GM12878 (cell line): ENCODE results near the gene RGMB. TPM values are rescaled to one million over a fixed set of nuclear protein-coding genes. Genes with fewer than 3 reads are reported as not detected.

ENCODE experiments used
- ATAC-seq: fragments of 200-7000 bp; cut with Tn5 transposase; 3 replicates; pipeline ENCODE4 v1.9.1; 2020; ENCODE audit warnings: mild to moderate bottlenecking, moderate library complexity
- BruUV-seq: library from RNA; stranded (reverse); fragments of 400-500 nt; replicated peaks from 2 replicates; lab custom pipeline; 2021; lab: Mats Ljungman, UMichigan
- CTCF ChIA-PET: fragments of 300-600 bp; sonication (Branson Sonifier 250); formaldehyde crosslinking; extraction: SDS; loops from one replicate; lab custom pipeline; 2021; ENCODE audit warnings: inconsistent platforms; lab: Yijun Ruan, JAX
- POLR2A ChIA-PET: fragments of 350-600 bp; formaldehyde crosslinking; extraction: SDS; loops from one replicate; lab custom pipeline; 2021; ENCODE audit warnings: inconsistent platforms; lab: Charles Lee
- RAD21 ChIA-PET: fragments of 300-600 bp; sonication (Branson Sonifier 250); formaldehyde crosslinking; loops from one replicate; lab custom pipeline; 2023; ENCODE audit warnings: antibody characterized with exemption; ENCODE audit not compliant: unreplicated experiment; lab: Charles Lee
- SMC1A ChIA-PET: fragments of 300-600 bp; sonication (Branson Sonifier 250); formaldehyde crosslinking; loops from one replicate; lab custom pipeline; 2023; ENCODE audit not compliant: unreplicated experiment, uncharacterized antibody; lab: Charles Lee
- DNase-seq: peaks from one replicate; pipeline ENCODE4 v3.0.0-alpha.2; 2011; ENCODE audit warnings: low read depth, low spot score
- FAIRE-seq: peaks from 3 replicates; lab custom pipeline; 2011; peaks lifted over from hg19 to GRCh38; lab: Jason Lieb, UNC
- H2AFZ ChIP-seq: 2 replicates; pipeline ENCODE4 v1.6.0; 2011; ENCODE audit warnings: low read depth, low read length, control low read depth; ENCODE audit not compliant: control insufficient read depth
- H3K27ac ChIP-seq: 2 replicates; pipeline ENCODE4 v1.5.1; 2011; ENCODE audit warnings: control low read depth; ENCODE audit not compliant: control insufficient read depth, insufficient read depth
- H3K27me3 ChIP-seq, 2 experiments: replicated peaks in 1 of 2; 2 replicates each; pipeline versions ENCODE4 v1.6.0 to v1.6.1; 2011; ENCODE audit warnings: low read length in 1 of 2; ENCODE audit not compliant: control insufficient read depth in 2 of 2, insufficient read depth in 2 of 2
- H3K36me3 ChIP-seq, 2 experiments: 2 replicates each; pipeline ENCODE4 v1.5.1; 2011; ENCODE audit warnings: low read length in 1 of 2; ENCODE audit not compliant: control insufficient read depth in 2 of 2, insufficient read depth in 2 of 2
- H3K4me1 ChIP-seq: 2 replicates; pipeline ENCODE4 v1.6.1; 2011; ENCODE audit warnings: mild to moderate bottlenecking, low read length, moderate library complexity, mixed read lengths; ENCODE audit not compliant: control insufficient read depth, insufficient read depth
- H3K4me2 ChIP-seq: 2 replicates; pipeline ENCODE4 v1.6.0; 2011; ENCODE audit warnings: control low read depth; ENCODE audit not compliant: control insufficient read depth, insufficient read depth
- H3K4me3 ChIP-seq: fragments of 200-600 bp; sonication (generic); 2 replicates; pipeline ENCODE4 v1.5.1; 2016
- H3K79me2 ChIP-seq: 2 replicates; pipeline ENCODE4 v1.6.0; 2011; ENCODE audit warnings: low read length; ENCODE audit not compliant: control insufficient read depth, insufficient read depth
- H3K9ac ChIP-seq: 2 replicates; pipeline ENCODE4 v1.8.0; 2011; ENCODE audit warnings: low read length, control low read depth, mixed read lengths; ENCODE audit not compliant: control insufficient read depth, insufficient read depth
- H3K9me3 ChIP-seq: replicated peaks from 3 replicates; pipeline ENCODE4 v1.5.1; 2011; ENCODE audit warnings: mild to moderate bottlenecking, low read length; ENCODE audit not compliant: control insufficient read depth, insufficient read depth
- H4K20me1 ChIP-seq: 2 replicates; pipeline ENCODE4 v1.6.0; 2011; ENCODE audit not compliant: control insufficient read depth, insufficient read depth
- BMI1 ChIP-seq: fragments of 450-650 bp; IDR thresholded peaks from 2 replicates; pipeline ENCODE4 v1.6.1; 2016; ENCODE audit warnings: mild to moderate bottlenecking, moderate library complexity, borderline replicate concordance
- HDGF ChIP-seq: fragments of 450-650 bp; IDR thresholded peaks from 2 replicates; pipeline ENCODE4 v1.6.1; 2016; ENCODE audit warnings: antibody characterized with exemption
- KDM1A ChIP-seq: fragments of 200-600 bp; sonication (generic); IDR thresholded peaks from 2 replicates; pipeline ENCODE4 v1.6.1; 2016; ENCODE audit warnings: borderline replicate concordance
- MXI1 ChIP-seq: fragments of 150-350 bp; IDR thresholded peaks from 2 replicates; pipeline ENCODE4 v1.6.1; 2011; ENCODE audit warnings: low read depth, mild to moderate bottlenecking, inconsistent platforms, low read length, improper control_type of control experiment
- NFIC ChIP-seq: IDR thresholded peaks from 2 replicates; pipeline ENCODE4 v1.6.1; 2012; ENCODE audit warnings: low read depth, mild to moderate bottlenecking, inconsistent platforms, low read length, moderate library complexity
- PML ChIP-seq: IDR thresholded peaks from 2 replicates; pipeline ENCODE4 v1.6.1; 2012; ENCODE audit warnings: low read length, inconsistent platforms
- POLR2A ChIP-seq: IDR thresholded peaks from 2 replicates; pipeline ENCODE4 v1.6.1; 2011; ENCODE audit warnings: low read depth, mild to moderate bottlenecking, low read length
- YBX1 ChIP-seq: fragments of 450-650 bp; IDR thresholded peaks from 2 replicates; pipeline ENCODE4 v1.6.1; 2016; ENCODE audit warnings: antibody characterized with exemption
- WGBS: methylation state at CpG from one replicate; pipeline ENCODE4 v1.1.6; 2016; ENCODE audit warnings: low lambda C conversion rate; ENCODE audit not compliant: insufficient replicate concordance, insufficient coverage; ENCODE audit errors: missing lambda C conversion rate; 5-methylcytosine and 5-hydroxymethylcytosine counted together
- in situ Hi-C: fragments of 300-500 bp; cut with MboI; formaldehyde crosslinking; loops from 9 replicates; pipeline ENCODE4 v1.14.3; 2018; ENCODE audit warnings: mixed read lengths
- intact Hi-C: fragments of 100-400 bp; cut with micrococcal nuclease; formaldehyde crosslinking; loops from one replicate; pipeline ENCODE4 v1.14.2; 2022; ENCODE audit not compliant: unreplicated experiment
- polyA plus RNA-seq, 11 experiments: library from polyadenylated mRNA; depleted of rRNA in 4 of 11; unstranded in 6 of 11; stranded (reverse) in 5 of 11; fragments of >200 nt; fragmentation: Nextera tagmentation in 4 of 11; fragmentation: Illumina TruSeq in 1 of 11; extraction: Ambion mirVana in 4 of 11; extraction: Trizol in 1 of 11; gene quantifications; 1 replicate in 1 of 11; 2 replicates in 10 of 11; pipeline versions ENCODE4 v1.2.1 to v1.2.3, GENCODE V29; 2011 to 2016; ENCODE audit warnings: inconsistent platforms in 2 of 11, missing spikeins in 2 of 11, low read depth in 1 of 11
- total RNA-seq, 4 experiments: library from RNA; depleted of rRNA in 3 of 4; stranded (reverse); fragments of >200 nt in 3 of 4; fragmentation: Illumina TruSeq in 1 of 4; extraction: Trizol in 1 of 4; gene quantifications; 2 replicates each; pipeline versions ENCODE4 v1.2.1 to v1.2.3, GENCODE V29; 2013 to 2021
- TF ChIP-seq, protein P1 (sequence below): IDR thresholded peaks from 2 replicates; pipeline ENCODE4 v1.6.1; 2012; ENCODE audit warnings: low read depth, low read length, improper control_type of control experiment
- TF ChIP-seq, protein P2 (sequence below): fragments of 150-350 bp; IDR thresholded peaks from 2 replicates; pipeline ENCODE4 v1.6.1; 2016; ENCODE audit warnings: low read depth, low read length
- TF ChIP-seq, protein P3 (sequence below): fragments of 450-650 bp; IDR thresholded peaks from 2 replicates; pipeline ENCODE4 v1.6.1; 2017; ENCODE audit warnings: antibody characterized with exemption, mild to moderate bottlenecking, moderate library complexity
- TF ChIP-seq, protein P4 (sequence below): fragments of 450-650 bp; formaldehyde crosslinking; IDR thresholded peaks from 2 replicates; pipeline ENCODE4 v1.4.0; 2020; ENCODE audit warnings: mild to moderate bottlenecking, moderate library complexity

Gene RGMB
- total and polyA plus RNA-seq, 10 of the 15 experiments (the other 5 are each of a cell fraction or from before 2014, with no cell fraction given): 1.3 to 15.3 (median 7.4) TPM

DNA sequence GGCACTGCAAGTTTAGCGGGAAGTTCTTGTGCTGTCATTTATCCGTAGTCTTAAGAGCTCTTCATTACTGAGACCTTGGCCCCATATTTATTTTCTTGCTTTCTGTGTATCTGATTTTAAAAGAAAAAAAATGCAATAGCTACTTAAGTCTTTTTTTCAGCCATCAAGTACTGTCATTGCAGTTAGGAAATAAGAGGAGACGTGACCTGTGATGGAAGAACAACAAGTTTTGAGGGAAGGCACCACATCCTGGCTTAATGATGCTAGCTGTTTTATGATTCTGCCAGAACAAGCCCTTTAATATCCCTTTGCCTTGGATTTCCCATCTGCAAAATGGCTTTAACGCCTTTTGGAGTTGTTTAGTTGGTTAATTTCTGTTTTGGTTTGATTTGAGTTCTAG, 3.8 kb downstream of the RGMB start:
- Histone ChIP-seq H4K20me1 (no peaks in the 10 kb centered on the region; the same call in 1 of the 2 replicates), H3K27me3 (no peaks in the 10 kb centered on the region), H3K9me3 (no peaks in the 10 kb centered on the region), H2AFZ (no peak overlapping the region), H3K79me2 (peaks cover 56% of the 10 kb centered on the region), H3K36me3 (peaks cover 0 to 6% of the 10 kb centered on the region in 2 experiments; a peak in 2 of 4 replicates), H3K4me2 (peak overlapping the region; percentile 36), H3K4me1 (peaks cover 13% of the 10 kb centered on the region), H3K4me3 (peak overlapping the region; percentile 7; the same call in 1 of the 2 replicates), H3K27ac (no peak overlapping the region), H3K9ac (no peak overlapping the region)
- ChIA-PET SMC1A (interaction anchor here (0.7 to 2.3 kb wide), 5 partner anchors 8 to 1243 kb away, joined by 3 to 11 read pairs (median 4); no protein-coding TSS in a partner anchor), CTCF (interaction anchor here (0.6 to 2.8 kb wide), 8 partner anchors 8 to 1546 kb away, joined by 3 to 27 read pairs (median 5); no protein-coding TSS in a partner anchor), POLR2A (interaction anchor here (0.6 to 0.9 kb wide), 3 partner anchors 9 to 1965 kb away, joined by 3 read pairs; no protein-coding TSS in a partner anchor), RAD21 (interaction anchor here (1.0 to 2.3 kb wide), 3 partner anchors 8 to 54 kb away, joined by 3 to 9 read pairs (median 4); no protein-coding TSS in a partner anchor)
- intact Hi-C loops (no loop called here), in situ Hi-C loops (loop anchor here (10.0 kb wide), 1 partner anchor 258 kb away; no protein-coding TSS in a partner anchor)
- ATAC-seq: no peak
- BruUV-seq: no TSS peak
- no peak for FAIRE-seq
- DNase-seq: no peak
- TF ChIP-seq, protein P1, sequence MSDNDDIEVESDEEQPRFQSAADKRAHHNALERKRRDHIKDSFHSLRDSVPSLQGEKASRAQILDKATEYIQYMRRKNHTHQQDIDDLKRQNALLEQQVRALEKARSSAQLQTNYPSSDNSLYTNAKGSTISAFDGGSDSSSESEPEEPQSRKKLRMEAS: no peak
- TF ChIP-seq, protein P2, sequence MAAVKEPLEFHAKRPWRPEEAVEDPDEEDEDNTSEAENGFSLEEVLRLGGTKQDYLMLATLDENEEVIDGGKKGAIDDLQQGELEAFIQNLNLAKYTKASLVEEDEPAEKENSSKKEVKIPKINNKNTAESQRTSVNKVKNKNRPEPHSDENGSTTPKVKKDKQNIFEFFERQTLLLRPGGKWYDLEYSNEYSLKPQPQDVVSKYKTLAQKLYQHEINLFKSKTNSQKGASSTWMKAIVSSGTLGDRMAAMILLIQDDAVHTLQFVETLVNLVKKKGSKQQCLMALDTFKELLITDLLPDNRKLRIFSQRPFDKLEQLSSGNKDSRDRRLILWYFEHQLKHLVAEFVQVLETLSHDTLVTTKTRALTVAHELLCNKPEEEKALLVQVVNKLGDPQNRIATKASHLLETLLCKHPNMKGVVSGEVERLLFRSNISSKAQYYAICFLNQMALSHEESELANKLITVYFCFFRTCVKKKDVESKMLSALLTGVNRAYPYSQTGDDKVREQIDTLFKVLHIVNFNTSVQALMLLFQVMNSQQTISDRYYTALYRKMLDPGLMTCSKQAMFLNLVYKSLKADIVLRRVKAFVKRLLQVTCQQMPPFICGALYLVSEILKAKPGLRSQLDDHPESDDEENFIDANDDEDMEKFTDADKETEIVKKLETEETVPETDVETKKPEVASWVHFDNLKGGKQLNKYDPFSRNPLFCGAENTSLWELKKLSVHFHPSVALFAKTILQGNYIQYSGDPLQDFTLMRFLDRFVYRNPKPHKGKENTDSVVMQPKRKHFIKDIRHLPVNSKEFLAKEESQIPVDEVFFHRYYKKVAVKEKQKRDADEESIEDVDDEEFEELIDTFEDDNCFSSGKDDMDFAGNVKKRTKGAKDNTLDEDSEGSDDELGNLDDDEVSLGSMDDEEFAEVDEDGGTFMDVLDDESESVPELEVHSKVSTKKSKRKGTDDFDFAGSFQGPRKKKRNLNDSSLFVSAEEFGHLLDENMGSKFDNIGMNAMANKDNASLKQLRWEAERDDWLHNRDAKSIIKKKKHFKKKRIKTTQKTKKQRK: no peak
- TF ChIP-seq BMI1 (no peak), YBX1 (no peak), POLR2A (no peak), PML (no peak), HDGF (no peak), KDM1A (no peak), MXI1 (no peak), NFIC (no peak)
- TF ChIP-seq, protein P3, sequence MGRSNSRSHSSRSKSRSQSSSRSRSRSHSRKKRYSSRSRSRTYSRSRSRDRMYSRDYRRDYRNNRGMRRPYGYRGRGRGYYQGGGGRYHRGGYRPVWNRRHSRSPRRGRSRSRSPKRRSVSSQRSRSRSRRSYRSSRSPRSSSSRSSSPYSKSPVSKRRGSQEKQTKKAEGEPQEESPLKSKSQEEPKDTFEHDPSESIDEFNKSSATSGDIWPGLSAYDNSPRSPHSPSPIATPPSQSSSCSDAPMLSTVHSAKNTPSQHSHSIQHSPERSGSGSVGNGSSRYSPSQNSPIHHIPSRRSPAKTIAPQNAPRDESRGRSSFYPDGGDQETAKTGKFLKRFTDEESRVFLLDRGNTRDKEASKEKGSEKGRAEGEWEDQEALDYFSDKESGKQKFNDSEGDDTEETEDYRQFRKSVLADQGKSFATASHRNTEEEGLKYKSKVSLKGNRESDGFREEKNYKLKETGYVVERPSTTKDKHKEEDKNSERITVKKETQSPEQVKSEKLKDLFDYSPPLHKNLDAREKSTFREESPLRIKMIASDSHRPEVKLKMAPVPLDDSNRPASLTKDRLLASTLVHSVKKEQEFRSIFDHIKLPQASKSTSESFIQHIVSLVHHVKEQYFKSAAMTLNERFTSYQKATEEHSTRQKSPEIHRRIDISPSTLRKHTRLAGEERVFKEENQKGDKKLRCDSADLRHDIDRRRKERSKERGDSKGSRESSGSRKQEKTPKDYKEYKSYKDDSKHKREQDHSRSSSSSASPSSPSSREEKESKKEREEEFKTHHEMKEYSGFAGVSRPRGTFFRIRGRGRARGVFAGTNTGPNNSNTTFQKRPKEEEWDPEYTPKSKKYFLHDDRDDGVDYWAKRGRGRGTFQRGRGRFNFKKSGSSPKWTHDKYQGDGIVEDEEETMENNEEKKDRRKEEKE: no peak
- TF ChIP-seq, protein P4, sequence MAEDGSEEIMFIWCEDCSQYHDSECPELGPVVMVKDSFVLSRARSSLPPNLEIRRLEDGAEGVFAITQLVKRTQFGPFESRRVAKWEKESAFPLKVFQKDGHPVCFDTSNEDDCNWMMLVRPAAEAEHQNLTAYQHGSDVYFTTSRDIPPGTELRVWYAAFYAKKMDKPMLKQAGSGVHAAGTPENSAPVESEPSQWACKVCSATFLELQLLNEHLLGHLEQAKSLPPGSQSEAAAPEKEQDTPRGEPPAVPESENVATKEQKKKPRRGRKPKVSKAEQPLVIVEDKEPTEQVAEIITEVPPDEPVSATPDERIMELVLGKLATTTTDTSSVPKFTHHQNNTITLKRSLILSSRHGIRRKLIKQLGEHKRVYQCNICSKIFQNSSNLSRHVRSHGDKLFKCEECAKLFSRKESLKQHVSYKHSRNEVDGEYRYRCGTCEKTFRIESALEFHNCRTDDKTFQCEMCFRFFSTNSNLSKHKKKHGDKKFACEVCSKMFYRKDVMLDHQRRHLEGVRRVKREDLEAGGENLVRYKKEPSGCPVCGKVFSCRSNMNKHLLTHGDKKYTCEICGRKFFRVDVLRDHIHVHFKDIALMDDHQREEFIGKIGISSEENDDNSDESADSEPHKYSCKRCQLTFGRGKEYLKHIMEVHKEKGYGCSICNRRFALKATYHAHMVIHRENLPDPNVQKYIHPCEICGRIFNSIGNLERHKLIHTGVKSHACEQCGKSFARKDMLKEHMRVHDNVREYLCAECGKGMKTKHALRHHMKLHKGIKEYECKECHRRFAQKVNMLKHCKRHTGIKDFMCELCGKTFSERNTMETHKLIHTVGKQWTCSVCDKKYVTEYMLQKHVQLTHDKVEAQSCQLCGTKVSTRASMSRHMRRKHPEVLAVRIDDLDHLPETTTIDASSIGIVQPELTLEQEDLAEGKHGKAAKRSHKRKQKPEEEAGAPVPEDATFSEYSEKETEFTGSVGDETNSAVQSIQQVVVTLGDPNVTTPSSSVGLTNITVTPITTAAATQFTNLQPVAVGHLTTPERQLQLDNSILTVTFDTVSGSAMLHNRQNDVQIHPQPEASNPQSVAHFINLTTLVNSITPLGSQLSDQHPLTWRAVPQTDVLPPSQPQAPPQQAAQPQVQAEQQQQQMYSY (CRISPR knock-in tag): no peak
- 93% methylated on average over 4 of the region's 4 CpGs for WGBS
